CD4-positive, alpha-beta T cell treated with Interleukin-6 for 4 hours (primary cell): ENCODE data around the gene NKAIN4.
A peak's percentile ranks its signal among the peaks of the same experiment; 100 is the strongest.
"Not testable (repeated sequence)": the region's sequence is repeated elsewhere in the genome, so short reads cannot be mapped to it uniquely, and the experiment has no call there.

Experiments
- DNase-seq: peaks from one replicate; pipeline ENCODE4 v3.0.0-alpha.2; 2020; ENCODE audit warnings: mixed read lengths

NKAIN4 gene

GRCh38 chr20:63235399-63235983 is 18.8 kb downstream of the NKAIN4 start, which contains the start of gene BIRC7:
Gene BIRC7 (plus strand): TSS chr20:63235905. CDS start chr20:63236097, 192 bp downstream.
- no peak for DNase-seq

GRCh38 chr20:63234693-63235398 is 19.4 kb downstream of the NKAIN4 start:
- DNase-seq = peak; percentile 48

- no peak for DNase-seq
These were observed 20.3 kb downstream of the NKAIN4 start for GRCh38 chr20:63233924-63234323.

GRCh38 chr20:63233061-63233344 is 21.3 kb downstream of the NKAIN4 start:
- DNase-seq = no peak

- no peak for DNase-seq
These were observed 21.8 kb downstream of the NKAIN4 start for GRCh38 chr20:63232235-63233060.

- peak; percentile 24 for DNase-seq
These were observed 23.4 kb downstream of the NKAIN4 start for GRCh38 chr20:63230800-63231268.

GRCh38 chr20:63228806-63229205 is 25.5 kb downstream of the NKAIN4 start:
- no peak for DNase-seq

GRCh38 chr20:63227260-63227659 is 27.0 kb downstream of the NKAIN4 start:
- no peak for DNase-seq

- DNase-seq = no peak
These were observed 28.0 kb downstream of the NKAIN4 start for GRCh38 chr20:63226042-63226943.

GRCh38 chr20:63225082-63225454 is 29.2 kb downstream of the NKAIN4 start:
- no peak for DNase-seq

GRCh38 chr20:63224412-63225081 is 29.7 kb downstream of the NKAIN4 start:
- no peak for DNase-seq

- DNase-seq = no peak
These were observed 30.4 kb downstream of the NKAIN4 start for GRCh38 chr20:63223826-63224207.

GRCh38 chr20:63223121-63223825 is 31.0 kb downstream of the NKAIN4 start:
- peak; percentile 59 for DNase-seq

- DNase-seq = no peak
These were observed 31.7 kb downstream of the NKAIN4 start for GRCh38 chr20:63222541-63222940.

- not testable (repeated sequence) for DNase-seq
These were observed 32.7 kb downstream of the NKAIN4 start for GRCh38 chr20:63221400-63222053.

- DNase-seq = no peak
These were observed 33.4 kb downstream of the NKAIN4 start for GRCh38 chr20:63220696-63221399.

- DNase-seq = no peak
These were observed 34.3 kb downstream of the NKAIN4 start for GRCh38 chr20:63219866-63220521.

GRCh38 chr20:63219447-63219821 is 34.8 kb downstream of the NKAIN4 start:
- DNase-seq = no peak

- DNase-seq = no peak
These were observed 35.4 kb downstream of the NKAIN4 start for GRCh38 chr20:63218701-63219446.
